MM.1S (cell line): ENCODE measurements around the gene CD200R1L.

ENCODE experiments used
- DNase-seq: peaks from one replicate; pipeline ENCODE4 v3.0.0-alpha.2; 2015
- H2AFZ ChIP-seq: fragments of 300-600 bp; sonication (generic); 2 replicates; pipeline ENCODE4 v1.6.0; 2016; ENCODE audit warnings: antibody characterized with exemption, low read length
- H3F3A ChIP-seq: fragments of 300-600 bp; sonication (generic); 2 replicates; pipeline ENCODE4 v1.6.1; 2016; ENCODE audit warnings: mild to moderate bottlenecking, antibody characterized with exemption, low read length, moderate library complexity, mixed read lengths; ENCODE audit not compliant: insufficient read depth
- H3K27ac ChIP-seq: fragments of 300-600 bp; sonication (generic); 2 replicates; pipeline ENCODE4 v1.5.1; 2016; ENCODE audit warnings: mild to moderate bottlenecking, low read length
- H3K27me3 ChIP-seq: fragments of 300-600 bp; sonication (generic); replicated peaks from 2 replicates; pipeline ENCODE4 v1.6.0; 2016; ENCODE audit warnings: low read length; ENCODE audit not compliant: insufficient read depth
- H3K36me3 ChIP-seq: fragments of 300-600 bp; sonication (generic); replicated peaks from 2 replicates; pipeline ENCODE4 v1.6.1; 2016; ENCODE audit warnings: mild to moderate bottlenecking, low read length, mixed read lengths; ENCODE audit not compliant: insufficient read depth
- H3K4me1 ChIP-seq: fragments of 300-600 bp; sonication (generic); 2 replicates; pipeline ENCODE4 v1.6.1; 2016; ENCODE audit warnings: low read length, mixed read lengths
- H3K4me2 ChIP-seq: fragments of 300-600 bp; sonication (generic); 2 replicates; pipeline ENCODE4 v1.6.0; 2016; ENCODE audit warnings: low read depth, low read length
- H3K4me3 ChIP-seq: fragments of 300-600 bp; sonication (generic); 2 replicates; pipeline ENCODE4 v1.5.1; 2016; ENCODE audit warnings: low read length, mixed read lengths
- H3K79me2 ChIP-seq: fragments of 300-600 bp; sonication (generic); 2 replicates; pipeline ENCODE4 v1.6.1; 2016; ENCODE audit warnings: mixed run types, low read length, mixed read lengths
- H3K9ac ChIP-seq: fragments of 300-600 bp; sonication (generic); 2 replicates; pipeline ENCODE4 v1.6.1; 2016; ENCODE audit warnings: low read length, mixed read lengths
- H3K9me2 ChIP-seq: fragments of 300-600 bp; sonication (generic); replicated peaks from 2 replicates; pipeline ENCODE4 v1.6.1; 2016; ENCODE audit warnings: mild to moderate bottlenecking, low read length, mixed read lengths; ENCODE audit not compliant: insufficient read depth
- H3K9me3 ChIP-seq: fragments of 300-600 bp; sonication (generic); replicated peaks from 2 replicates; pipeline ENCODE4 v1.6.1; 2016; ENCODE audit warnings: mild to moderate bottlenecking, low read length, mixed read lengths; ENCODE audit not compliant: insufficient read depth
- H4K20me1 ChIP-seq: fragments of 300-600 bp; sonication (generic); 2 replicates; pipeline ENCODE4 v1.6.1; 2016; ENCODE audit warnings: mild to moderate bottlenecking, low read length, moderate library complexity, mixed read lengths; ENCODE audit not compliant: insufficient read depth
- EZH2 ChIP-seq: fragments of 300-600 bp; sonication (generic); optimal IDR thresholded peaks from 2 replicates; pipeline ENCODE3; 2017; ENCODE audit warnings: low read depth, mild to moderate bottlenecking, antibody characterized with exemption, low read length, mixed read lengths
- EZH2phosphoT487 ChIP-seq: fragments of 300-600 bp; sonication (generic); IDR thresholded peaks from 2 replicates; pipeline ENCODE4 v1.6.1; 2018; ENCODE audit warnings: antibody characterized with exemption, low read length
- TF ChIP-seq, protein P1 (sequence below): fragments of 300-600 bp; sonication (generic); IDR thresholded peaks from 2 replicates; pipeline ENCODE4 v1.5.1; 2016; ENCODE audit warnings: antibody characterized with exemption, low read length, mixed read lengths

The CD200R1L gene

DNA sequence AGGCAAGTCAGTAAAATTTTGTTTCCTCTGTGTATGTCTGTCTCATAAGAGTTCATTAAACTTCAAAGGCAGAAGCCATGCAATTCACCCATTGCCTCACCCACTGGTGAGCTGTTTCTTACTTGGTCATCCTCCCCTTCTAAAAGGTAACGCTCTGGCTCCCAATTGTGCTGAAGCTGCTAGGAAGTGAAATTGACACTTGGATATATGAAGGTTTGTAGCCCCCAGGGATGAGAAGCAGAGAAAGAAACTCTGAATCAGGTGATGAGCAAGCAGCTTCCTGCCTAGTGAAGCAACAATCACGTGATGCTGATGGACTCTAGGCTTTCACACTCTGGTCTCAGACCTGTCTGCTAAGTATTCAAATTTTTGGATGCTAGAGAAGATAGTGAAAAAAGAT lies 70.7 kb downstream of the CD200R1L start:
- H3K9me3 ChIP-seq: no peaks in the 10 kb centered on the region
- H3K9me2 ChIP-seq: no peaks in the 10 kb centered on the region
- H3K4me3 ChIP-seq: no peak overlapping the region
- no peaks in the 10 kb centered on the region for H4K20me1 ChIP-seq
- peaks cover 29% of the 10 kb centered on the region for H3K4me1 ChIP-seq
- peak overlapping the region; percentile 76 for H3K27ac ChIP-seq
- no peaks in the 10 kb centered on the region for H3K79me2 ChIP-seq
- peaks cover 22% of the 10 kb centered on the region for H3F3A ChIP-seq
- peak; percentile 73 for DNase-seq
- H3K36me3 ChIP-seq: no peaks in the 10 kb centered on the region
- H3K27me3 ChIP-seq: no peaks in the 10 kb centered on the region
- TF ChIP-seq EZH2phosphoT487 (no peak), EZH2 (no peak)
- TF ChIP-seq, protein P1, sequence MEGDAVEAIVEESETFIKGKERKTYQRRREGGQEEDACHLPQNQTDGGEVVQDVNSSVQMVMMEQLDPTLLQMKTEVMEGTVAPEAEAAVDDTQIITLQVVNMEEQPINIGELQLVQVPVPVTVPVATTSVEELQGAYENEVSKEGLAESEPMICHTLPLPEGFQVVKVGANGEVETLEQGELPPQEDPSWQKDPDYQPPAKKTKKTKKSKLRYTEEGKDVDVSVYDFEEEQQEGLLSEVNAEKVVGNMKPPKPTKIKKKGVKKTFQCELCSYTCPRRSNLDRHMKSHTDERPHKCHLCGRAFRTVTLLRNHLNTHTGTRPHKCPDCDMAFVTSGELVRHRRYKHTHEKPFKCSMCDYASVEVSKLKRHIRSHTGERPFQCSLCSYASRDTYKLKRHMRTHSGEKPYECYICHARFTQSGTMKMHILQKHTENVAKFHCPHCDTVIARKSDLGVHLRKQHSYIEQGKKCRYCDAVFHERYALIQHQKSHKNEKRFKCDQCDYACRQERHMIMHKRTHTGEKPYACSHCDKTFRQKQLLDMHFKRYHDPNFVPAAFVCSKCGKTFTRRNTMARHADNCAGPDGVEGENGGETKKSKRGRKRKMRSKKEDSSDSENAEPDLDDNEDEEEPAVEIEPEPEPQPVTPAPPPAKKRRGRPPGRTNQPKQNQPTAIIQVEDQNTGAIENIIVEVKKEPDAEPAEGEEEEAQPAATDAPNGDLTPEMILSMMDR: no peak
- peak overlapping the region; percentile 22; the same call in 1 of the 2 replicates for H3K9ac ChIP-seq
- peak overlapping the region; percentile 46; the same call in 1 of the 2 replicates for H2AFZ ChIP-seq
- peak overlapping the region; percentile 40; the same call in 1 of the 2 replicates for H3K4me2 ChIP-seq

DNA sequence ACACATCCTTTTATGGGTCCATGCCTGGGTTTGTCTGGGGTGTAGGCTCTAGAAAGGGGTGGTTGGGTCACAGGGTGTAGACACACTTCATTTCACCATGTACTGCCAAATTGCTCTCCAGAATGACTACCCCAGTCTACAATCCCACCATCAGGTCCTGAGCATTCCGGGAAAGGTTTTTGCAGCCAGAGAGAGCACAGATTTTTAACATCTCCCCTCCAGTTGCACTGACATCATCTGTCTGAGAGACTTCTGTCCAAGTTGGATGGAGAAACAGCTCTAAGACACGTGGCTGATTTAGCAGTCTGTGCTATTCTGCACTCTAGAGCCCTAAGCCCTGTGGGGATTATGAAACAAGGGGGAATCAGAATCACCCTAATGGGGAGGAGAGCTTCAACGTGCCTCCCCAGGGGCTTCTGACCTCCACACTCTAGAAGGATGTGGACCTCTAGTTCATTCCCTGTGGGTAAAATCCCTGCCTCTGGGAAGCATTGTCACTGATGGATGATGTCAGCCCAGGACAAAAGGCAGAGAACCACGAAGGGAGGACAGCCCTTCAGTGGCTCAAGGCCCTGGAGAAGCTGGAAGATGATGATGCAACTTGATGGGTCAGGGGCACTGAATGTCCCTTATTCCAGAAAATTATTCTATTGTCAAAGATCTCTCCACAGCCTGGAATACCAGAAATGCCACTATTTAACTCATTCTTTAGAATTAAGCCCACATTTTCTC lies 71.5 kb downstream of the CD200R1L start:
- H3K9ac ChIP-seq: 0 out of 2 replicates have a peak overlapping the region, but pooled peaks have one; percentile 22
- no peak overlapping the region for H3K4me3 ChIP-seq
- H4K20me1 ChIP-seq: no peaks in the 10 kb centered on the region
- no peaks in the 10 kb centered on the region for H3K27me3 ChIP-seq
- no peaks in the 10 kb centered on the region for H3K36me3 ChIP-seq
- H3K9me2 ChIP-seq: no peaks in the 10 kb centered on the region
- H3K79me2 ChIP-seq: no peaks in the 10 kb centered on the region
- peaks cover 22% of the 10 kb centered on the region for H3F3A ChIP-seq
- peak overlapping the region; percentile 40; the same call in 1 of the 2 replicates for H3K4me2 ChIP-seq
- H3K4me1 ChIP-seq: peaks cover 32% of the 10 kb centered on the region
- H3K27ac ChIP-seq: peak overlapping the region; percentile 76
- no peak for DNase-seq
- H3K9me3 ChIP-seq: no peaks in the 10 kb centered on the region
- no peak overlapping the region for H2AFZ ChIP-seq
- no peak for TF ChIP-seq EZH2
- TF ChIP-seq, protein P1: no peak
- no peak for TF ChIP-seq EZH2phosphoT487

DNA sequence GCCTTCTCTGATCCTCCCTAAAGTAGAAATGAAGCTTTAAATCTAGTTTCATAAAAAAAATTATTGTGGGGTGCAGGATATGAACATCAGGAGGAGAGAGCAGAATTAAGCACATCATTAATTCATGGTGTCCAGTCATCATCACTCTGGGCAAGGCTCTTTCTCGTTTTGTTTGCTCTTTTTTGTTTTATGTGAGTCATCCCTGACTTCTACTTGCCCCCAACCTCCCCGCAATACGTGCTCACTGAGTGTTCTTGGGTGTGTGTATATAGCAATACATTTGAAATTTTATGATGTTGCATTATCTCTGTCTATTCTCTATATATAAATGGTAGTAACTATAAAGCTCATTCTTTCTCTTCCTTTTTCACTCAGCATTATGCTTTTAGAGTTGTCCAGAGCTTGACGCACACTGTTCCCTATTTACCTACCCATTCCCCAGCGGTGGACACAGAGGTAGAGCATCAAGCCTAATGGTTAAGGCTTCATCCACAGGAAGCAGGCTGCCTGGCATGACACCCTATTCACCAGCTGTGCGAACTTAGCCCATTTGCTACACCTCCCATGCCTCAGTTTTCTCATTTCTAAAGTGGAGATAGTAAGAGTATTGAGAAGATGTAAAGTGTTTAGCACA lies 72.3 kb downstream of the CD200R1L start:
- no peaks in the 10 kb centered on the region for H3K9me3 ChIP-seq
- DNase-seq: peak; percentile 16
- H2AFZ ChIP-seq: no peak overlapping the region
- H3K27ac ChIP-seq: peak overlapping the region; percentile 76
- peaks cover 22% of the 10 kb centered on the region for H3F3A ChIP-seq
- no peaks in the 10 kb centered on the region for H3K27me3 ChIP-seq
- H3K79me2 ChIP-seq: no peaks in the 10 kb centered on the region
- no peak for TF ChIP-seq EZH2
- H3K4me3 ChIP-seq: no peak overlapping the region
- peak overlapping the region; percentile 10; the same call in 1 of the 2 replicates for H3K9ac ChIP-seq
- no peaks in the 10 kb centered on the region for H4K20me1 ChIP-seq
- no peaks in the 10 kb centered on the region for H3K9me2 ChIP-seq
- peaks cover 37% of the 10 kb centered on the region for H3K4me1 ChIP-seq
- H3K36me3 ChIP-seq: no peaks in the 10 kb centered on the region
- H3K4me2 ChIP-seq: peak overlapping the region; percentile 3
